ENCODE measurements around the gene HEXA. TPM values are rescaled to one million over a fixed set of nuclear protein-coding genes. Genes with fewer than 3 reads are reported as not detected.

The HEXA gene
- total and polyA plus RNA-seq, 9 of the 15 experiments (the other 6 are each of a cell fraction or from before 2014, with no cell fraction given), result 22.2 to 136 (median 68.9) TPM

DNA sequence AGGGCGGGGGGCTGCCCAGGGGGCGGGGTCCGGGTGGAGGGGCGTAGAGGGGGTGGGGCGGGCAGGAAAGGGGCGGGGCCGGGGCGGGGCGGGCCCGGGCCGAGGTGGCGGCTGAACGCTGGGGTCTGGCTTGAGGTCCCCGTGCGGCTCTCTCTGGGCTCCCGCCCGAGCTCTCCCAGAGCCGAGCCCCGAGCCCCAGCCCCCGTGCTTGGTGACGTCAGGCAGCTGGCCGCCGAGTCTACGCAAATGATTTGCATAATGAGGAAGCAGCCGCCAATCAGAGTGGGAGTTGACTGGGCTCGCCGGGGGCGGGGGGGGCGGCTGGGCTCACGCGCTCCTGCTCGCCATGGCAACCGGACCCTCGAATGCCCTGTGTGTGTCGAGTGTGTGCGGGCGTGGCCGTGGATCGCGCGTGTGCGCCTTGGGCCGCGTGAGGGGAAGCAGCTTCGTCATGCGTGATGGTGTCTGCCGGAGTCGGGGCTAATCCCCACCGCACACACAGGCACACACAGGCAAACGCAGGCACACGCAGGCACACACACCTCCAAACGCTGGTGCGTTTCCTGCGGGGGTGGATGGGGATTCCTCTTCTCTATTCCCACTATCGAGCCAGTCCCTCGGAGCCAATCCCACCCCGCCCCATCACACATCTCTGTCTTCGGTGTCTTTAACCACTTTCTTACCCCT is 55.7 kb downstream of the HEXA start, which contains the start of gene CELF6 (continued):
- TF ChIP-seq, protein P1, sequence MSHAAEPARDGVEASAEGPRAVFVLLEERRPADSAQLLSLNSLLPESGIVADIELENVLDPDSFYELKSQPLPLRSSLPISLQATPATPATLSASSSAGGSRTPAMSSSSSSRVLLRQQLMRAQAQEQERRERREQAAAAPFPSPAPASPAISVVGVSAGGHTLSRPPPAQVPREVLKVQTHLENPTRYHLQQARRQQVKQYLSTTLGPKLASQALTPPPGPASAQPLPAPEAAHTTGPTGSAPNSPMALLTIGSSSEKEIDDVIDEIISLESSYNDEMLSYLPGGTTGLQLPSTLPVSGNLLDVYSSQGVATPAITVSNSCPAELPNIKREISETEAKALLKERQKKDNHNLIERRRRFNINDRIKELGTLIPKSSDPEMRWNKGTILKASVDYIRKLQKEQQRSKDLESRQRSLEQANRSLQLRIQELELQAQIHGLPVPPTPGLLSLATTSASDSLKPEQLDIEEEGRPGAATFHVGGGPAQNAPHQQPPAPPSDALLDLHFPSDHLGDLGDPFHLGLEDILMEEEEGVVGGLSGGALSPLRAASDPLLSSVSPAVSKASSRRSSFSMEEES (CRISPR knock-in tag; IDR thresholded peaks at IDR 0.05), result no peak
- TF ChIP-seq NCOA6 (IDR thresholded peaks at IDR 0.05) (no peak), MCM3 (IDR thresholded peaks at IDR 0.05) (no peak), ATF7 (IDR thresholded peaks at IDR 0.05) (peak; percentile 88), TSC22D4 (tag; IDR thresholded peaks at IDR 0.05) (no peak), ZNF263 (CRISPR knock-in tag; IDR thresholded peaks at IDR 0.05; ENCODE audit: borderline replicate concordance) (no peak), KLF13 (tag; IDR thresholded peaks at IDR 0.05; ENCODE audit: borderline replicate concordance, low read depth) (no peak), LARP7 (IDR thresholded peaks at IDR 0.05) (no peak), ZNF584 (CRISPR knock-in tag; IDR thresholded peaks at IDR 0.05; ENCODE audit: low read depth) (no peak), ZKSCAN3 (CRISPR knock-in tag; IDR thresholded peaks at IDR 0.05) (no peak), NR2C2 (CRISPR knock-in tag; IDR thresholded peaks at IDR 0.05) (no peak), NR2C2 (tag; IDR thresholded peaks at IDR 0.05) (no peak), FOXM1 (IDR thresholded peaks at IDR 0.05; ENCODE audit: low read depth) (no peak), FOXM1 (CRISPR knock-in tag; IDR thresholded peaks at IDR 0.05; ENCODE audit: low read depth) (0 out of 2 replicates have a peak, but pooled peaks have one; percentile 6), GTF2E2 (tag; IDR thresholded peaks at IDR 0.05) (no peak), ARID1B (IDR thresholded peaks at IDR 0.05) (no peak), ZNF830 (CRISPR knock-in tag; IDR thresholded peaks at IDR 0.05) (no peak), NFYB (IDR thresholded peaks at IDR 0.05; ENCODE audit: extremely low read depth, insufficient read length) (no peak), NFIX (CRISPR knock-in tag; IDR thresholded peaks at IDR 0.05; ENCODE audit: low read depth) (no peak)
- TF ChIP-seq, protein P2, sequence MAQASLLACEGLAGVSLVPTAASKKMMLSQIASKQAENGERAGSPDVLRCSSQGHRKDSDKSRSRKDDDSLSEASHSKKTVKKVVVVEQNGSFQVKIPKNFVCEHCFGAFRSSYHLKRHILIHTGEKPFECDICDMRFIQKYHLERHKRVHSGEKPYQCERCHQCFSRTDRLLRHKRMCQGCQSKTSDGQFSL (CRISPR knock-in tag; IDR thresholded peaks at IDR 0.05), result peak; percentile 94
- TF ChIP-seq, protein P2 (tag; IDR thresholded peaks at IDR 0.05), result peak in 1 of 2 experiments; percentile 72; a peak in 2 of 4 replicates
